ENCODE measurements around the gene NKAIN2.
"Not testable (repeated sequence)": the region's sequence is repeated elsewhere in the genome, so short reads cannot be mapped to it uniquely, and the experiment has no call there.

Gene NKAIN2

GRCh38 chr6:124541573-124541972 is 737.9 kb downstream of the NKAIN2 start:
- TF ChIP-seq ZFX (IDR thresholded peaks at IDR 0.05) (no peak), CTCF (conservative IDR thresholded peaks at IDR 0.05) (no peak)
- no peak overlapping the region for H3K27ac ChIP-seq

GRCh38 chr6:124546601-124547000 is 742.9 kb downstream of the NKAIN2 start:
- TF ChIP-seq ZFX (IDR thresholded peaks at IDR 0.05) (no peak), CTCF (conservative IDR thresholded peaks at IDR 0.05) (no peak)
- no peak overlapping the region for H3K27ac ChIP-seq

- TF ChIP-seq CTCF (conservative IDR thresholded peaks at IDR 0.05) = no peak
- no peak for TF ChIP-seq ZFX (IDR thresholded peaks at IDR 0.05)
- H3K27ac ChIP-seq = no peak overlapping the region
Observed at GRCh38 chr6:124551711-124552233, 748.1 kb downstream of the NKAIN2 start.

- no peak overlapping the region for H3K27ac ChIP-seq
Observed at GRCh38 chr6:124557873-124558272, 754.2 kb downstream of the NKAIN2 start.

GRCh38 chr6:124560078-124560477 is 756.4 kb downstream of the NKAIN2 start:
- H3K27ac ChIP-seq = not testable (repeated sequence)

More at GRCh38 chr6:124557873-124558272, 754.2 kb downstream of the NKAIN2 start:
- TF ChIP-seq ZFX (IDR thresholded peaks at IDR 0.05) = no peak
- TF ChIP-seq CTCF (conservative IDR thresholded peaks at IDR 0.05) = no peak

GRCh38 chr6:124560873-124561567 is 757.4 kb downstream of the NKAIN2 start:
- no peak overlapping the region for H3K27ac ChIP-seq

GRCh38 chr6:124561635-124562130 is 758.0 kb downstream of the NKAIN2 start:
- TF ChIP-seq ZFX (IDR thresholded peaks at IDR 0.05) (no peak), CTCF (conservative IDR thresholded peaks at IDR 0.05) (no peak)
- no peak overlapping the region for H3K27ac ChIP-seq

More at GRCh38 chr6:124560873-124561567, 757.4 kb downstream of the NKAIN2 start:
- TF ChIP-seq CTCF (conservative IDR thresholded peaks at IDR 0.05) (no peak), ZFX (IDR thresholded peaks at IDR 0.05) (no peak)

- H3K27ac ChIP-seq = not testable (repeated sequence)
Observed at GRCh38 chr6:124564125-124564524, 760.5 kb downstream of the NKAIN2 start.

Measured in C4-2B (cell line).